ENCODE measurements around the gene SRP68. TPM values are rescaled to one million over a fixed set of nuclear protein-coding genes. Genes with fewer than 3 reads are reported as not detected.

The SRP68 gene
- total RNA-seq, 1 donor = 32.3 TPM

DNA sequence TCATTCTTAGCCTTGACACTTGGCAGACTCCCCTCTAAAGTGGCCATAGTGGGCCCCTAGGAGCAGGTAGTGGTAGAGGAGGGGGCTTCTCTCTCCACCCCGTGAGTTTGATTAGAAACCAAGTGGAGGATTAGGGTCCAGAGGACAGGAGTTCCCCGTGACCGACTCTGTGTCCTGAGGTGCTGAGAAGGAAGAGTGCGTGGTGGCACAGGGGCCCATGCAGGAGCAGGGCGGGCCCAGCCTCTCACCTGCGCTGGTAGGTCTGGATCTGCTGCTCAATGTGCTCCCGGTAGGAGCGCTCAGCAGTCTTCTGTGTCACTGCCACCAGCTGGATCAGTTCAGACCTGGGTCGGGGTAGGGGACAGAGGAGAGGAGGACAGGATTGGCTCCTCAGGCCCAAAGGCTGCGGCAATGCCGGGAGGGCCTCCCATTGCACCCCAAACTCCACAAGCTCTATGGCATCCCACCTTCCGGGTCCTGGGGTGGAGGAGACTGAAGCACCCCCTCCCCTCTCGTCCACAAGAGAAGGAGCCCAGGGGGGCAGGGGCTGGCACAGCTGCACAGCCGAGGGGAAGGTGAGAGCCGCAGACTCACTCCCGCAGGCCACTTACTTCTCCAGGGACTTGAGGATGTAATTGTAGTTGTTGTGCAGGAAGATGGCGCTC lies 12.9 kb upstream of the SRP68 start:
- TF ChIP-seq, protein P1, sequence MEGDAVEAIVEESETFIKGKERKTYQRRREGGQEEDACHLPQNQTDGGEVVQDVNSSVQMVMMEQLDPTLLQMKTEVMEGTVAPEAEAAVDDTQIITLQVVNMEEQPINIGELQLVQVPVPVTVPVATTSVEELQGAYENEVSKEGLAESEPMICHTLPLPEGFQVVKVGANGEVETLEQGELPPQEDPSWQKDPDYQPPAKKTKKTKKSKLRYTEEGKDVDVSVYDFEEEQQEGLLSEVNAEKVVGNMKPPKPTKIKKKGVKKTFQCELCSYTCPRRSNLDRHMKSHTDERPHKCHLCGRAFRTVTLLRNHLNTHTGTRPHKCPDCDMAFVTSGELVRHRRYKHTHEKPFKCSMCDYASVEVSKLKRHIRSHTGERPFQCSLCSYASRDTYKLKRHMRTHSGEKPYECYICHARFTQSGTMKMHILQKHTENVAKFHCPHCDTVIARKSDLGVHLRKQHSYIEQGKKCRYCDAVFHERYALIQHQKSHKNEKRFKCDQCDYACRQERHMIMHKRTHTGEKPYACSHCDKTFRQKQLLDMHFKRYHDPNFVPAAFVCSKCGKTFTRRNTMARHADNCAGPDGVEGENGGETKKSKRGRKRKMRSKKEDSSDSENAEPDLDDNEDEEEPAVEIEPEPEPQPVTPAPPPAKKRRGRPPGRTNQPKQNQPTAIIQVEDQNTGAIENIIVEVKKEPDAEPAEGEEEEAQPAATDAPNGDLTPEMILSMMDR (IDR thresholded peaks at IDR 0.05; ENCODE audit: insufficient read depth, low read length) = no peak
- no peak overlapping the region for H3K4me3 ChIP-seq (ENCODE audit: low read depth, low read length)
- no peak for DNase-seq (ENCODE audit: low read depth)

DNA sequence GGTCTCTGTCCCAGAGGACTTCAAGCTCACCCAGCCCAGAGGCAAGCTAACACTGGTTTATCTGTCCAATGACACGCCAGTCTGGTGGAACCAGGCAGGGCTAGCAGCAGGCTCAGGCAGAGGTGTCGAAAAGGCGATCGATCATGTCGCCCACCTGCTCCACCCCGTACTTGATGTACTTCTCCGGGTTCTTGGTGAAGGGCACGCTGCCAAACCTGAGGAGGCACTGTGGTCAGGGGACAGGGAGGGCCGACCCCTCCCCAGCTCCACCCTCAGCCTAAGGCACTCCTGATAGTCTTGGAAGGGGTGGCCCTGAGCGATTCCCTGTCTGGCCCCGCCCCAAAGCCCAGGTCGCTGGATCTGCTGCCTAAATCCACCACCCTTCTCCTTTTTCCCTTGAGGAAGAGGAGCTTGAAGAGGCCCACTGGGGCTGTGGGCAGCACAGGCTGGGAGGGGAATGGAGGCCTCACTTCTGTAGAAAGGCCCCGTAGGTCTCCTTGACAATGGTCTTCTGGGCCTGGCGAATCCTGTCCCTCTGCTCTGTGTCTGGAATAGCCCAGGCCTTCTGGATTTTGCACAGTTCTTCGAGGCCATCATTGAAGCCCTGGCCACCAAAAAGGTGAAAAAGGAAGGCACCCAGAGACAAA lies 11.3 kb upstream of the SRP68 start:
- DNase-seq (ENCODE audit: low read depth) = no peak
- no peak overlapping the region for H3K4me3 ChIP-seq (ENCODE audit: low read depth, low read length)
- TF ChIP-seq, protein P1 (IDR thresholded peaks at IDR 0.05; ENCODE audit: insufficient read depth, low read length) = no peak

DNA sequence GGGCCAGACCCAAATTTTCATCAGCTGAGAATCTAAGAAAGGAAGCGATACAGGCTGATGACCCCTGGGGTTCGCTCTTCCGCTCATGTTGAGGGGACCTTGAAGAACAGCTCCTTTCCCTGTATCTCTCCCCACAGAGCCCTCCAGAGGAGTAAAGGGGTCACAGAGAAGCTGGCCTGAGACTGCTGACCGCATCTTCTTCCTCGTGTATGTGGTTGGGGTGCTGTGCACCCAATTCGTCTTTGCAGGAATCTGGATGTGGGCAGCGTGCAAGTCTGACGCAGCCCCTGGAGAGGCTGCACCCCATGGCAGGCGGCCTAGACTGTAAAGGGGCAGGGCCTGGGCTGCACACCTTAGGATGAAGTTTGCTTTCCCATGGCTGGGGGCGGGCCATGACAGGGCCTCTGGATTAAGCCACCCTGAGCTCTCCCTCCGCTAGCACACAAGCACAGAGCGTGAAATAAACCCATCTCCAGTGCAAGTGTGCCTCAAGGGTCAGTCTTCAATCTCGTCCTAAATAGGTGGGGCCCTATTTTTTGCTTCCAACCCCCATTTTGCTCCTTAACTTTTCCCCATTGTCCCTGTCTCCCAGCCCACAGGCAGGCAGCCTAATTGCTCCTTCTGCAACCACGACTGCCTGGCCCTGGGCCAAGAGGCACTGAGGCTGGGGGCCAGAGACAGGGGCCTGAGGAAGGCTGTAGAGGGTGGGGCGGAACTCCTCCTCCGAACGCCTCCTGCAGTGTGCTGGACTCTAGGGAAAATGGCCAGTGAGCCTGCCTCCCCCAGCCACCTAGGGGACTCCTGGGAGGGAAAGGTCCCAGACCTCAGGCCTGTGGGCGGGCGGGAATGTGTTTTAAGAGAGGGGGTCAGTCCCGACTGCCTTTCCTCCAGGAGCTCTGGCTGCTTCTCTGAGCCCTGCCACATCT lies 10.3 kb upstream of the SRP68 start:
- no peak overlapping the region for H3K4me3 ChIP-seq (ENCODE audit: low read depth, low read length)
- TF ChIP-seq, protein P1 (IDR thresholded peaks at IDR 0.05; ENCODE audit: insufficient read depth, low read length) = no peak
- no peak for DNase-seq (ENCODE audit: low read depth)

DNA sequence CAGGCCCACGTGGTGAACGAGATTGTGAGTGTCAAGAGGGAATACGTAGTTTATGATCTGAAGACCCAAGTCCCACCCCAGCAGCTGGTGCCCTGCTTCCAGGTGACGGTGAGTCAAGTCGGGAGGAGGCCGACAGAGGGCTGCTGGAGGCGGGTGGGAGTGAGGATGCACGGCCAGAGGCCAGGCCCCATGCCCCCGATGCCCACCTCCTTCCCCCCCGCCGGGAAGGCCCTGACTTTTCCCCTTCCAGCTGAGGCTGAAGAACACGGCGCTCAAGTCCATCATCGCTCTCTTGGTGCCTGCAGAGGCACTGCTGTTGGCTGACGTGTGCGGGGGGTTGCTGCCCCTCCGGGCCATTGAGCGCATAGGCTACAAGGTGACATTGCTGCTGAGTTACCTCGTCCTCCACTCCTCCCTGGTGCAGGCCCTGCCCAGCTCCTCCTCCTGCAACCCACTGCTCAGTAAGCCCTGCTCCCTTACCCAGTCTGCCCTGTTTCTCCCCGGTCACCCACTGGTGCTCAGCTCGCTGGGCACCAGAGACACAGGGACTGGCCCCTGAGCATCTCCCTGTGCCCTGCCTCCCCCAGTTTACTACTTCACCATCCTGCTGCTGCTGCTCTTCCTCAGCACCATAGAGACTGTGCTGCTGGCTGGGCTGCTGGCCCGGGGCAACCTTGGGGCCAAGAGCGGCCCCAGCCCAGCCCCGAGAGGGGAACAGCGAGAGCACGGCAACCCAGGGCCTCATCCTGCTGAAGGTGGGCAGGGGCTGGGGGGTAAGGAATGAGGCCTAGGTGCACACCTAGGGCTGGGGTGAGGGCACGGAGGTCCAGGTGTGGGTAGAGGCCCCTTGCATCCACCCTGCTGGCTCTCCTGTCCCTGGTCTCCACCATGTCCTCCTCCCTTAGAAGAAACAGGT lies 9.2 kb upstream of the SRP68 start:
- no peak overlapping the region for H3K4me3 ChIP-seq (ENCODE audit: low read depth, low read length)
- TF ChIP-seq, protein P1 (IDR thresholded peaks at IDR 0.05; ENCODE audit: insufficient read depth, low read length) = no peak
- no peak for DNase-seq (ENCODE audit: low read depth)

DNA sequence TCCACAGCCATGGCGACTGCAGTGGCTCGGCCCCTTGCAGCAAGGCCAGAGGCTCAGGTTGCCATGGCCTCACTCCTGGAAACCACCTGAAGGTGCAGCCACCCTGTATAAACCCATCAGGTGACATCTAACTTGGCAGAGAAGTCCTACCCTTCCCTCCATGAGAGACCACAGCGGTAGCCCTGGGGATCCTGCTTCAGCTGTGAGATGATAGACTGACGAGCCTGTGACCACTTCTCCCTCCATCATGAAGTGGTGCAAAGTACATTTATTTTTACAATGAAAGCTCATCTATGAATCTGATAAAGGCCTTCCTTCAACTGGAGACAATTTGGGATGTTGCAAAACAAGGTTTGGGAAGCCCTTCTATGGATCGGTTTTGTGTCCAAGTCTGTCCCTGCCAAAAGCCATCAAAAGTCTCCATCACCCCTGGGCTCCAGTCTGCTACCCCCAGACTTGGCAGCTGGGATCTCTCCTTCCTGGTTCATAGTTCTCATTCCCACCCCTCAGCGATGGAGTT lies 8.5 kb upstream of the SRP68 start:
- TF ChIP-seq, protein P1 (IDR thresholded peaks at IDR 0.05; ENCODE audit: insufficient read depth, low read length) = no peak
- DNase-seq (ENCODE audit: low read depth) = no peak
- H3K4me3 ChIP-seq (ENCODE audit: low read depth, low read length) = no peak overlapping the region

Measured in fibroblast of the aortic adventitia (primary cell).